H9 (cell line): ENCODE measurements around the gene RAI1. TPM values are rescaled to one million over a fixed set of nuclear protein-coding genes. Genes with fewer than 3 reads are reported as not detected.

ENCODE experiments used
- DNase-seq: peaks from one replicate; pipeline ENCODE4 v3.0.0-alpha.2; 2017
- H2AFZ ChIP-seq: one replicate; pipeline ENCODE4 v1.6.1; 2013; ENCODE audit warnings: mild to moderate bottlenecking, low read length, control low read depth, moderate library complexity
- H2AK5ac ChIP-seq: 2 replicates; pipeline ENCODE4 v1.6.1; 2013; ENCODE audit warnings: low read length, control low read depth, mixed read lengths; ENCODE audit not compliant: insufficient read length
- H2BK120ac ChIP-seq: one replicate; pipeline ENCODE4 v1.6.1; 2013; ENCODE audit warnings: low read depth, mild to moderate bottlenecking, low read length, control low read depth, inconsistent platforms; ENCODE audit not compliant: poor library complexity, severe bottlenecking
- H2BK12ac ChIP-seq: 2 replicates; pipeline ENCODE4 v1.6.1; 2013; ENCODE audit warnings: low read length, control low read depth, mixed read lengths, low read depth; ENCODE audit not compliant: insufficient read length
- H2BK15ac ChIP-seq: 2 replicates; pipeline ENCODE4 v1.6.1; 2013; ENCODE audit warnings: low read depth, low read length, control low read depth
- H2BK20ac ChIP-seq: one replicate; pipeline ENCODE4 v1.6.1; 2013; ENCODE audit warnings: low read depth, mild to moderate bottlenecking, low read length, control low read depth, inconsistent platforms; ENCODE audit not compliant: poor library complexity, severe bottlenecking
- H2BK5ac ChIP-seq: 2 replicates; pipeline ENCODE4 v1.6.1; 2013; ENCODE audit warnings: low read length, control low read depth, mixed read lengths; ENCODE audit not compliant: insufficient read length
- H3K14ac ChIP-seq: 2 replicates; pipeline ENCODE4 v1.6.1; 2013; ENCODE audit warnings: low read length, control low read depth; ENCODE audit not compliant: insufficient read depth
- H3K18ac ChIP-seq: 2 replicates; pipeline ENCODE4 v1.6.1; 2013; ENCODE audit warnings: low read depth, mild to moderate bottlenecking, mixed read lengths, low read length, control low read depth; ENCODE audit not compliant: insufficient read length
- H3K23ac ChIP-seq: 2 replicates; pipeline ENCODE4 v1.6.1; 2013; ENCODE audit warnings: low read length, control low read depth, mixed read lengths, low read depth; ENCODE audit not compliant: insufficient read length
- H3K23me2 ChIP-seq: 2 replicates; pipeline ENCODE4 v1.6.1; 2013; ENCODE audit warnings: low read depth, mild to moderate bottlenecking, mixed read lengths, low read length, control low read depth; ENCODE audit not compliant: insufficient read length, poor library complexity, severe bottlenecking
- H3K27ac ChIP-seq: 2 replicates; pipeline ENCODE4 v1.5.1; 2013; ENCODE audit warnings: low read length, control low read depth, mixed read lengths, low read depth; ENCODE audit not compliant: insufficient read length
- H3K27me3 ChIP-seq: 2 replicates; pipeline ENCODE4 v1.6.1; 2013; ENCODE audit warnings: low read length, control low read depth, inconsistent platforms; ENCODE audit not compliant: insufficient read depth
- H3K4ac ChIP-seq: 2 replicates; pipeline ENCODE4 v1.6.1; 2013; ENCODE audit warnings: low read depth, mild to moderate bottlenecking, control low read depth, inconsistent platforms, low read length, moderate library complexity
- H3K4me1 ChIP-seq: 2 replicates; pipeline ENCODE4 v1.6.1; 2013; ENCODE audit warnings: low read length, control low read depth, inconsistent platforms; ENCODE audit not compliant: insufficient read depth
- H3K4me2 ChIP-seq: 2 replicates; pipeline ENCODE4 v1.6.1; 2013; ENCODE audit warnings: low read length, control low read depth, mixed read lengths; ENCODE audit not compliant: insufficient read length, insufficient read depth
- H3K56ac ChIP-seq: 2 replicates; pipeline ENCODE4 v1.6.1; 2013; ENCODE audit warnings: low read depth, mild to moderate bottlenecking, mixed read lengths, low read length, control low read depth; ENCODE audit not compliant: insufficient read length
- H3K79me1 ChIP-seq: 2 replicates; pipeline ENCODE4 v1.6.1; 2013; ENCODE audit warnings: low read depth, mild to moderate bottlenecking, moderate library complexity, low read length, control low read depth, inconsistent platforms; ENCODE audit not compliant: insufficient read depth, poor library complexity, severe bottlenecking
- H3K79me2 ChIP-seq: 2 replicates; pipeline ENCODE4 v1.6.1; 2013; ENCODE audit warnings: low read length, control low read depth, inconsistent platforms; ENCODE audit not compliant: insufficient read depth
- H3K9ac ChIP-seq: 2 replicates; pipeline ENCODE4 v1.6.1; 2013; ENCODE audit warnings: low read length, control low read depth, mixed read lengths; ENCODE audit not compliant: insufficient read length; ENCODE audit errors: extremely low read depth
- H3K9me3 ChIP-seq: one replicate; pipeline ENCODE4 v1.6.1; 2013; ENCODE audit warnings: low read depth, low read length, inconsistent platforms; ENCODE audit not compliant: control insufficient read depth
- H3T11ph ChIP-seq: one replicate; pipeline ENCODE4 v1.6.1; 2013; ENCODE audit warnings: mild to moderate bottlenecking, low read length, control low read depth, inconsistent platforms
- H4K20me1 ChIP-seq: one replicate; pipeline ENCODE4 v1.6.1; 2013; ENCODE audit not compliant: control insufficient read depth, insufficient read length, insufficient read depth
- H4K5ac ChIP-seq: 2 replicates; pipeline ENCODE4 v1.6.1; 2013; ENCODE audit warnings: low read depth, mild to moderate bottlenecking, mixed read lengths, low read length, control low read depth; ENCODE audit not compliant: insufficient read length
- H4K8ac ChIP-seq: replicated peaks from 2 replicates; pipeline ENCODE4 v1.6.1; 2013; ENCODE audit warnings: low read length, control low read depth, mixed read lengths, low read depth; ENCODE audit not compliant: insufficient read length
- H4K91ac ChIP-seq: 2 replicates; pipeline ENCODE4 v1.6.1; 2013; ENCODE audit warnings: low read depth, mild to moderate bottlenecking, moderate library complexity, mixed read lengths, low read length, control low read depth; ENCODE audit not compliant: insufficient read length
- H3K27ac Mint-ChIP-seq, 3 experiments: 2 replicates in 2 of 3; 3 replicates in 1 of 3; pipeline ENCODE4 v1.8.0; 2020 to 2021; ENCODE audit warnings: mixed read lengths in 3 of 3, mild to moderate bottlenecking in 1 of 3, moderate library complexity in 1 of 3
- H3K27me3 Mint-ChIP-seq: 2 replicates; pipeline ENCODE4 v1.8.0; 2021; ENCODE audit warnings: low read depth, mild to moderate bottlenecking, moderate library complexity, mixed read lengths
- H3K36me3 Mint-ChIP-seq, 3 experiments: 2 replicates in 2 of 3; 3 replicates in 1 of 3; pipeline ENCODE4 v1.8.0; 2020 to 2021; ENCODE audit warnings: low read depth in 3 of 3, mixed read lengths in 3 of 3; ENCODE audit not compliant: insufficient read depth in 1 of 3
- H3K4me1 Mint-ChIP-seq, 2 experiments: 2 replicates each; pipeline ENCODE4 v1.8.0; 2020; ENCODE audit warnings: mixed read lengths in 2 of 2
- H3K4me3 Mint-ChIP-seq, 2 experiments: 2 replicates in 1 of 2; 3 replicates in 1 of 2; pipeline ENCODE4 v1.8.0; 2020 to 2021; ENCODE audit warnings: mild to moderate bottlenecking in 2 of 2, mixed read lengths in 2 of 2, moderate library complexity in 1 of 2
- H3K9me3 Mint-ChIP-seq, 2 experiments: 2 replicates in 1 of 2; 3 replicates in 1 of 2; pipeline ENCODE4 v1.8.0; 2020; ENCODE audit warnings: mild to moderate bottlenecking in 2 of 2, mixed read lengths in 2 of 2, moderate library complexity in 1 of 2
- CTCF ChIP-seq: fragments of 200-600 bp; sonication (generic); conservative IDR thresholded peaks from 3 replicates; pipeline ENCODE4 v1.8.0; 2021; ENCODE audit warnings: antibody characterized with exemption, mild to moderate bottlenecking
- WGBS: extraction: QIAGEN DNeasy Blood & Tissue Kit; methylation state at CpG from one replicate; pipeline ENCODE4 v1.1.7; 2013; ENCODE audit warnings: missing lambda C conversion rate, low lambda C conversion rate, mixed read lengths; ENCODE audit not compliant: insufficient read length; ENCODE audit errors: extremely low coverage; 5-methylcytosine and 5-hydroxymethylcytosine counted together
- total RNA-seq: library from RNA; stranded (reverse); gene quantifications from 2 replicates; pipeline ENCODE4 v1.2.1, GENCODE V29; 2021

The RAI1 gene
- total RNA-seq, 1 experiment from 2014 or later = 1.5 TPM

GRCh38 chr17:17848311-17849082, 167.2 kb downstream of the RAI1 start:
- peaks cover 41 to 62% of the 10 kb centered on the region in 2 experiments for H3K4me1 Mint-ChIP-seq
- H3K23me2 ChIP-seq = no peaks in the 10 kb centered on the region
- H4K8ac ChIP-seq = no peak overlapping the region
- H3K27ac ChIP-seq = no peak overlapping the region
- H4K20me1 ChIP-seq = no peaks in the 10 kb centered on the region
- no peaks in the 10 kb centered on the region for H3K27me3 ChIP-seq
- no peak overlapping the region for H2BK20ac ChIP-seq
- H3K79me1 ChIP-seq = no peaks in the 10 kb centered on the region
- H4K91ac ChIP-seq = no peak overlapping the region
- H3K36me3 Mint-ChIP-seq = no peaks in the 10 kb centered on the region
- H3K4ac ChIP-seq = no peak overlapping the region
- no peak overlapping the region for H3K23ac ChIP-seq
- H2AK5ac ChIP-seq = no peak overlapping the region
- no peak overlapping the region for H2BK15ac ChIP-seq
- no peak for TF ChIP-seq CTCF
- no peaks in the 10 kb centered on the region; the same call in 1 of the 2 replicates for H3K4me1 ChIP-seq
- no peak overlapping the region for H2BK120ac ChIP-seq
- no peak overlapping the region for H3K56ac ChIP-seq
- no CpG with 5 or more reads among the region's 10 CpGs for WGBS
- no peak overlapping the region for H2BK5ac ChIP-seq
- no peaks in the 10 kb centered on the region for H3K9me3 ChIP-seq
- no peaks in the 10 kb centered on the region for H3K79me2 ChIP-seq
- H3K27ac Mint-ChIP-seq = no peak overlapping the region
- no peak overlapping the region for H3K4me3 Mint-ChIP-seq
- no peak overlapping the region for H4K5ac ChIP-seq
- H3K27me3 Mint-ChIP-seq = no peaks in the 10 kb centered on the region; the same call in 1 of the 2 replicates
- H3K14ac ChIP-seq = no peak overlapping the region
- H3K18ac ChIP-seq = no peak overlapping the region
- no peak overlapping the region for H3K4me2 ChIP-seq
- H2AFZ ChIP-seq = no peak overlapping the region
- no peak for DNase-seq
- no peak overlapping the region for H2BK12ac ChIP-seq
- H3T11ph ChIP-seq = no peak overlapping the region
- no peak overlapping the region for H3K9ac ChIP-seq
- no peaks in the 10 kb centered on the region for H3K9me3 Mint-ChIP-seq
